ENCODE measurements around the gene ZNF512B. TPM values are rescaled to one million over a fixed set of nuclear protein-coding genes. Genes with fewer than 3 reads are reported as not detected.

Gene ZNF512B
- total and polyA plus RNA-seq, 2 donors (not counting 3 experiments of a cell fraction or from before 2014, with no cell fraction given): 8.7 to 30.0 TPM

DNA sequence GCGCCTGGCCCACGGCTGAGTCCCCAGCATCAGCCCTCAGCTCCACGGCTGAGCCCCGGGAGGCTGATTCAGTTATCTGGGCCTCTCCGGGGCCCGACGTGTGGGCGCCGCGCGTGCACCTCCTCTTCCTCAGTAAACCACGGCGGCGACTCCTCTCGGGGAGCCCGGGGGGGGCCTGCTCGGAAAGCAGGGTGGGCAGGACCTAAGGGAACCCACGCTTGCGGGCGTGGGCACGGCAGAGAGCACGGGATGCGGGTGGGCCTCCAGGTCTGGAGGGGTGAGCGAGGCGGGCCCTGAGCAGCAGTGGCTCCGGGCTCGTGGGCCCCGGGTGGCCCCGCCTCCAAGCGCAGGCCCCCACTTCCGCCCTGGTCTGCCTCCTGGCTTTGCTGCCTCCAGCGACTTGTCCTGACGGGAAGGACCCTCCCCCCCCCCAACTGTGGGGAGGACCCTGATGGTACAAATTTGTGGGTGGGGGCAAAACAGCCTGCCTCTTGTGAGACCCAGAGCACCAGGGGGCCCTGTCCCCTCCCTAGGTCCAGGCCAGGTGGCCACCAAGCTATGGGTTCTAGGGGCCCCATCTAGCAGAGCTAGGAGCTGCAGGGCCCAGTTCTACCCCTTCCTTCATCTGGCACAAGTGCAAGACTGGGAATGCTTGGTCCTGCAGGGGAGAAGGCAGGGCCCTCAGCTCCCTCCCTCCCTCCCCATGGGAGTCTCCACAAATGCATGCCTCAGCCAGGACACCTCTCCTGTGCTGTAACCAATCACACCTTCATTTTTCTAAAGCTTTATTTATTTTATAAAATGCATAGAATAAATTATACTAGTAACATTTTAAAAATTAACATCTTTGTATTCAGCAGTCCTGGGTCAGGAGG is 30.4 kb downstream of the ZNF512B start:
- no TSS peak for BruUV-seq (replicated peaks)
- FAIRE-seq (no peak), DNase-seq (ENCODE audit: low read depth, low spot score) (no peak)
- Histone ChIP-seq H3K4me3 (replicated peaks in 1 of 3; ENCODE audit: insufficient read depth in 1 of 3, low read depth in 1 of 3, low read length in 3 of 3) (no peak overlapping the region), H2AFZ (ENCODE audit: low read depth, low read length) (no peak overlapping the region), H3K4me1 (ENCODE audit: control insufficient read depth, extremely low read depth, insufficient read depth, low read length) (peaks cover 14% of the 10 kb centered on the region), H3K36me3 (ENCODE audit: control insufficient read depth in 2 of 2, extremely low read depth in 1 of 2, insufficient read depth in 2 of 2, low read length in 2 of 2) (peaks cover 8 to 39% of the 10 kb centered on the region in 2 experiments), H3K9ac (replicated peaks; ENCODE audit: extremely low read depth, insufficient read depth, low read length) (no peak overlapping the region), H3K9me3 (replicated peaks; ENCODE audit: control insufficient read depth, insufficient read depth, low read length) (no peaks in the 10 kb centered on the region), H3K27me3 (ENCODE audit: control insufficient read depth in 2 of 2, insufficient read depth in 2 of 2, low read length in 2 of 2) (no peaks in the 10 kb centered on the region), H3K9me1 (replicated peaks; ENCODE audit: control insufficient read depth, extremely low read depth, insufficient read depth, low read length) (no peaks in the 10 kb centered on the region), H3K4me2 (ENCODE audit: insufficient read depth, low read length) (no peak overlapping the region), H3K79me2 (ENCODE audit: control insufficient read depth, insufficient read depth, low read length) (peaks cover 19% of the 10 kb centered on the region), H4K20me1 (replicated peaks; ENCODE audit: control insufficient read depth, extremely low read depth, insufficient read depth, low read length) (peaks cover 3% of the 10 kb centered on the region), H3K27ac (ENCODE audit: insufficient read depth, low read depth, low read length) (no peak overlapping the region)
- intact Hi-C loops (cut with micrococcal nuclease) (no loop called here), dilution Hi-C loops (cut with MboI; ENCODE audit: extremely low pct_ligation_motif_present, low sequenced_read_pairs) (no loop called here)
- ChIA-PET CTCF (interaction anchor here (1.4 kb wide), 1 partner anchor 35 kb away, joined by 4 read pairs; no protein-coding TSS in a partner anchor), POLR2A (interaction anchor here (0.7 kb wide), 1 partner anchor 35 kb away, joined by 4 read pairs; no protein-coding TSS in a partner anchor)
- no peak for TF ChIP-seq POLR2A (IDR thresholded peaks at IDR 0.05; ENCODE audit: low read depth, low read length)
- peak; percentile 8 for TF ChIP-seq POLR2AphosphoS5 (IDR thresholded peaks at IDR 0.05; ENCODE audit: insufficient read depth, low read depth, low read length)

DNA sequence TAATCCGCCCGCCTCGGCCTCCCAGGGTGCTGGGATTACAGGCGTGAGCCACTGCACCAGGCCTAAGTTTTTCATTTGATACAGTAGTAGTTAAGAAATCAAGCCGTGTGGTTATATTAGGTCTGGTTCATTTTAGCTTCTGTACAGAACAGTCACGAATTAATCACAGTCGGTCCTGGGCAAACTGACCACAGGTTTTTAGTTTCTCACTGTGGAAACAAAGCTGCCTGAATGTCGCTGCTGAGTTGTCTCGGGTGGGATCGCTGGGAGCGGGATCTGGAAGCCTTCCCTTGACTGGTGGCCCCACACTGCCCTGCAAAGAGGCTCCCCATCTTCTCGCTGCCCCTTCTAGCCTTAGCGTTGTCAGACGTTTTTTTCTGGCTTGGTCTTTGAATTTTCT is 32.1 kb downstream of the ZNF512B start:
- Histone ChIP-seq H3K9me1 (replicated peaks; ENCODE audit: control insufficient read depth, extremely low read depth, insufficient read depth, low read length) (no peaks in the 10 kb centered on the region), H3K36me3 (ENCODE audit: control insufficient read depth in 2 of 2, extremely low read depth in 1 of 2, insufficient read depth in 2 of 2, low read length in 2 of 2) (peaks cover 8 to 33% of the 10 kb centered on the region in 2 experiments), H3K9ac (replicated peaks; ENCODE audit: extremely low read depth, insufficient read depth, low read length) (no peak overlapping the region), H3K27me3 (ENCODE audit: control insufficient read depth in 2 of 2, insufficient read depth in 2 of 2, low read length in 2 of 2) (no peaks in the 10 kb centered on the region), H4K20me1 (replicated peaks; ENCODE audit: control insufficient read depth, extremely low read depth, insufficient read depth, low read length) (peaks cover 3% of the 10 kb centered on the region), H3K4me3 (replicated peaks in 1 of 3; ENCODE audit: insufficient read depth in 1 of 3, low read depth in 1 of 3, low read length in 3 of 3) (no peak overlapping the region), H3K79me2 (ENCODE audit: control insufficient read depth, insufficient read depth, low read length) (peaks cover 28% of the 10 kb centered on the region), H3K27ac (ENCODE audit: insufficient read depth, low read depth, low read length) (no peak overlapping the region), H2AFZ (ENCODE audit: low read depth, low read length) (no peak overlapping the region), H3K4me1 (ENCODE audit: control insufficient read depth, extremely low read depth, insufficient read depth, low read length) (peaks cover 10% of the 10 kb centered on the region), H3K9me3 (replicated peaks; ENCODE audit: control insufficient read depth, insufficient read depth, low read length) (no peaks in the 10 kb centered on the region), H3K4me2 (ENCODE audit: insufficient read depth, low read length) (no peak overlapping the region)
- POLR2A ChIA-PET: no interaction called here
- FAIRE-seq: peak; percentile 31
- dilution Hi-C loops (cut with MboI; ENCODE audit: extremely low pct_ligation_motif_present, low sequenced_read_pairs): no loop called here
- intact Hi-C loops (cut with micrococcal nuclease): no loop called here
- CTCF ChIA-PET: interaction anchor here (1.3 to 1.6 kb wide), 2 partner anchors 19 to 27 kb away, joined by 3 read pairs; partner anchors contain the start of gene UCKL1
- TF ChIP-seq, protein P1, sequence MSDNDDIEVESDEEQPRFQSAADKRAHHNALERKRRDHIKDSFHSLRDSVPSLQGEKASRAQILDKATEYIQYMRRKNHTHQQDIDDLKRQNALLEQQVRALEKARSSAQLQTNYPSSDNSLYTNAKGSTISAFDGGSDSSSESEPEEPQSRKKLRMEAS (IDR thresholded peaks at IDR 0.05; ENCODE audit: insufficient read depth, insufficient read length): no peak
- TF ChIP-seq, protein P2, sequence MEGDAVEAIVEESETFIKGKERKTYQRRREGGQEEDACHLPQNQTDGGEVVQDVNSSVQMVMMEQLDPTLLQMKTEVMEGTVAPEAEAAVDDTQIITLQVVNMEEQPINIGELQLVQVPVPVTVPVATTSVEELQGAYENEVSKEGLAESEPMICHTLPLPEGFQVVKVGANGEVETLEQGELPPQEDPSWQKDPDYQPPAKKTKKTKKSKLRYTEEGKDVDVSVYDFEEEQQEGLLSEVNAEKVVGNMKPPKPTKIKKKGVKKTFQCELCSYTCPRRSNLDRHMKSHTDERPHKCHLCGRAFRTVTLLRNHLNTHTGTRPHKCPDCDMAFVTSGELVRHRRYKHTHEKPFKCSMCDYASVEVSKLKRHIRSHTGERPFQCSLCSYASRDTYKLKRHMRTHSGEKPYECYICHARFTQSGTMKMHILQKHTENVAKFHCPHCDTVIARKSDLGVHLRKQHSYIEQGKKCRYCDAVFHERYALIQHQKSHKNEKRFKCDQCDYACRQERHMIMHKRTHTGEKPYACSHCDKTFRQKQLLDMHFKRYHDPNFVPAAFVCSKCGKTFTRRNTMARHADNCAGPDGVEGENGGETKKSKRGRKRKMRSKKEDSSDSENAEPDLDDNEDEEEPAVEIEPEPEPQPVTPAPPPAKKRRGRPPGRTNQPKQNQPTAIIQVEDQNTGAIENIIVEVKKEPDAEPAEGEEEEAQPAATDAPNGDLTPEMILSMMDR (IDR thresholded peaks at IDR 0.05; ENCODE audit: extremely low read depth in 1 of 2, insufficient read depth in 1 of 2, low read depth in 1 of 2, low read length in 2 of 2): no peak
- TF ChIP-seq EZH2 (IDR thresholded peaks at IDR 0.05; ENCODE audit: borderline replicate concordance, low read depth, low read length, severe bottlenecking) (no peak), POLR2AphosphoS5 (IDR thresholded peaks at IDR 0.05; ENCODE audit: insufficient read depth, low read depth, low read length) (no peak), GATA2 (IDR thresholded peaks at IDR 0.05; ENCODE audit: insufficient read depth, insufficient read length, low read depth, low read length) (no peak), FOS (IDR thresholded peaks at IDR 0.05; ENCODE audit: borderline replicate concordance, insufficient read depth, low read length) (no peak), JUN (IDR thresholded peaks at IDR 0.05; ENCODE audit: borderline replicate concordance, insufficient read depth, insufficient read length, low read depth) (no peak), MYC (IDR thresholded peaks at IDR 0.05; ENCODE audit: low read depth, low read length) (no peak), POLR2A (IDR thresholded peaks at IDR 0.05; ENCODE audit: low read depth, low read length) (no peak)
- no TSS peak for BruUV-seq (replicated peaks)
- no peak for DNase-seq (ENCODE audit: low read depth, low spot score)

Data from endothelial cell of umbilical vein (primary cell).